Chondrocyte (in vitro differentiated cells): ENCODE measurements around the gene PRICKLE1. TPM values are rescaled to one million over a fixed set of nuclear protein-coding genes. Genes with fewer than 3 reads are reported as not detected.

ENCODE experiments used
- DNase-seq: peaks from one replicate; pipeline ENCODE4 v3.0.0; 2021; ENCODE audit warnings: mixed read lengths, low spot score
- H3K27ac Mint-ChIP-seq: one replicate; pipeline ENCODE4 v1.8.0; 2021; ENCODE audit warnings: mild to moderate bottlenecking, moderate library complexity, mixed read lengths; ENCODE audit not compliant: unreplicated experiment
- H3K27me3 Mint-ChIP-seq: 2 replicates; pipeline ENCODE4 v1.8.0; 2021; ENCODE audit warnings: low read depth, mixed read lengths
- H3K36me3 Mint-ChIP-seq: 2 replicates; pipeline ENCODE4 v1.8.0; 2021; ENCODE audit warnings: low read depth, mixed read lengths
- H3K4me1 Mint-ChIP-seq: 2 replicates; pipeline ENCODE4 v1.8.0; 2021; ENCODE audit warnings: low read depth, mild to moderate bottlenecking, mixed read lengths
- H3K4me3 Mint-ChIP-seq: one replicate; pipeline ENCODE4 v1.8.0; 2021; ENCODE audit warnings: mild to moderate bottlenecking, moderate library complexity, mixed read lengths; ENCODE audit not compliant: unreplicated experiment
- H3K9me3 Mint-ChIP-seq: 2 replicates; pipeline ENCODE4 v1.8.0; 2021; ENCODE audit warnings: low read depth, mixed read lengths
- total RNA-seq: library from RNA; stranded (reverse); gene quantifications from 3 replicates; pipeline ENCODE4 v1.2.1, GENCODE V29; 2021
- TF ChIP-seq, protein P1 (sequence below): fragments of 200-600 bp; sonication (generic); IDR thresholded peaks from 2 replicates; pipeline ENCODE4 v1.5.0; 2021; ENCODE audit warnings: antibody characterized with exemption, mild to moderate bottlenecking, moderate library complexity

PRICKLE1 gene
- total RNA-seq, 1 donor from 2014 or later, result 32.0 TPM

DNA sequence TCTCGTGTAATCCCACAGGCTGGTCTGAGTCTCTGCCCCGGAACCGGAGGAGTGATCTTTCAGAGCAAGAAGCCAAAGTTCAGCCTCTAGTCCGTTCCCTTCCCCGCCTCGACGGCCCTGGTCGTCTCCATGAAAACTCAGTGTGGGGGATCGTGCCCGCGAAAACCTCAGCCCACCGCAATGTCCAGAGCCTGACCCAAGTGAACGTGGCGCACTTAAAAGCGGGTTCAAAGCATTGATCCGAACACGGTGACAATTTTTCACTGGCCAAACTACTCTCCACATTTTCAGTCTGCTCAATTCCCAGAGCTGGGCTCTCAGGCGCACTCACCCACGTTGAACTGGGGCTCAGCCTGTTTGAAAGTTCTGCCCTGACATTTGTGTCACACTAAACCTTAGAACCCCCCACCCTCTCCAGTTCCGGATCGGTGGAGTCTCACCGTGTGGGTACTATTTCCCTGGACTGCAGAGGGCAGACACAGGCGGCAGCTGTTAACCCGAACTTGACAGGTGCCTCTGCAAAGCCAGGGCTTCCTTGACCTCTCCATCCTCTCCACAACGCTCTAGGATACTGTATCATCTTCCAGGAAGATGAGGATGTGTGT, 886 bp upstream of the PRICKLE1 start:
- H3K9me3 Mint-ChIP-seq, result no peaks in the 10 kb centered on the region
- TF ChIP-seq, protein P1, sequence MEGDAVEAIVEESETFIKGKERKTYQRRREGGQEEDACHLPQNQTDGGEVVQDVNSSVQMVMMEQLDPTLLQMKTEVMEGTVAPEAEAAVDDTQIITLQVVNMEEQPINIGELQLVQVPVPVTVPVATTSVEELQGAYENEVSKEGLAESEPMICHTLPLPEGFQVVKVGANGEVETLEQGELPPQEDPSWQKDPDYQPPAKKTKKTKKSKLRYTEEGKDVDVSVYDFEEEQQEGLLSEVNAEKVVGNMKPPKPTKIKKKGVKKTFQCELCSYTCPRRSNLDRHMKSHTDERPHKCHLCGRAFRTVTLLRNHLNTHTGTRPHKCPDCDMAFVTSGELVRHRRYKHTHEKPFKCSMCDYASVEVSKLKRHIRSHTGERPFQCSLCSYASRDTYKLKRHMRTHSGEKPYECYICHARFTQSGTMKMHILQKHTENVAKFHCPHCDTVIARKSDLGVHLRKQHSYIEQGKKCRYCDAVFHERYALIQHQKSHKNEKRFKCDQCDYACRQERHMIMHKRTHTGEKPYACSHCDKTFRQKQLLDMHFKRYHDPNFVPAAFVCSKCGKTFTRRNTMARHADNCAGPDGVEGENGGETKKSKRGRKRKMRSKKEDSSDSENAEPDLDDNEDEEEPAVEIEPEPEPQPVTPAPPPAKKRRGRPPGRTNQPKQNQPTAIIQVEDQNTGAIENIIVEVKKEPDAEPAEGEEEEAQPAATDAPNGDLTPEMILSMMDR, result peak; percentile 56
- peaks cover 38% of the 10 kb centered on the region for H3K4me1 Mint-ChIP-seq
- no peaks in the 10 kb centered on the region for H3K27me3 Mint-ChIP-seq
- H3K36me3 Mint-ChIP-seq, result peaks cover 1% of the 10 kb centered on the region
- no peak for DNase-seq
- H3K4me3 Mint-ChIP-seq, result peak overlapping the region; percentile 79
- H3K27ac Mint-ChIP-seq, result peak overlapping the region; percentile 79

DNA sequence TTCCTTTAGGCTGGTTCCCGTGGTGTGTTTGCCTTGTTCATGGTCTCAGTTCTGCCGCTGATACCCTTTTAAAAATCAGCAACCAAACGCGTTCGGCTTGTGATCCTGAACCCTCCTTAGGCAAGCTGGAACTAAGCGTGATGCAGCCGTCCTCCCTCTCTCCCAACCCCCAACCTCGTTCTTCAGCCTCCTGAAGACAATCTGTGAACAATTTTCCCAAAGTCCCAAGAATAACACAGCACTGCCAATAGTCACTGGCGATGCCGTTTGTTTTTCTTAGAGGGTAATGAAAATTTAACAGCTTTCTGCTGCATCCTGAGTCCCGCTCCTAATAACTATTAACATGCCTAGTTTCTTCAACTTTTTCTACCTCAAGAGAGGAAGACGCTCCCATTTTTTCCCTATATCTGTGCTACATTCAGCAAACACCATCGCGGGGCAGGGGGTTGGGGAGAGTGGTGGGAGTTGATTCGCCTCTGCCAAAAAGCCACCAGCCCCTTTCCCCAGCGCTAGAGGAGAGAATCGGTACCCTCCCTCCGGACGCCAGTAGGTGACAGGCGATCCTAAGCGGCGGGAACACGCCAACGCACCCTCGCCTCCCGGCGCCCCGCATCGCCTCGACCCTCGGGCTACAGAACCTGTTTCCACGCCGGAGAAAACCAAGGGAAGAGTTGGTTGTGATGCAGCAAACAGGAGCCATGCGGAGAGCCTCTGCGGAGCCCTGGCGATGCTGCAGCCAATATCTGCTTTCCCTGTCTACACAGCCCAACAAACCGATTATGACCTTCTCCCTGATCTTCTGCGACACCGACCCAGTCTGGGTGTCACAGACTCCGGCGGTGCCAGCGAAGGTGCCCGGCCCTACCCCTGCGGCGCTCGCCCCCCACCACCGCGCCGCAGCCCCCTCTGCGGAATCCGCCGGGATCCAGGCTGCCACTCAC, 752 bp downstream of the PRICKLE1 start:
- Mint-ChIP-seq H3K4me1 (peaks cover 54% of the 10 kb centered on the region), H3K27ac (peak overlapping the region; percentile 90), H3K27me3 (no peaks in the 10 kb centered on the region), H3K36me3 (peaks cover 1% of the 10 kb centered on the region), H3K4me3 (peak overlapping the region; percentile 91), H3K9me3 (no peaks in the 10 kb centered on the region)
- DNase-seq, result no peak
- TF ChIP-seq, protein P1, result peak; percentile 83

DNA sequence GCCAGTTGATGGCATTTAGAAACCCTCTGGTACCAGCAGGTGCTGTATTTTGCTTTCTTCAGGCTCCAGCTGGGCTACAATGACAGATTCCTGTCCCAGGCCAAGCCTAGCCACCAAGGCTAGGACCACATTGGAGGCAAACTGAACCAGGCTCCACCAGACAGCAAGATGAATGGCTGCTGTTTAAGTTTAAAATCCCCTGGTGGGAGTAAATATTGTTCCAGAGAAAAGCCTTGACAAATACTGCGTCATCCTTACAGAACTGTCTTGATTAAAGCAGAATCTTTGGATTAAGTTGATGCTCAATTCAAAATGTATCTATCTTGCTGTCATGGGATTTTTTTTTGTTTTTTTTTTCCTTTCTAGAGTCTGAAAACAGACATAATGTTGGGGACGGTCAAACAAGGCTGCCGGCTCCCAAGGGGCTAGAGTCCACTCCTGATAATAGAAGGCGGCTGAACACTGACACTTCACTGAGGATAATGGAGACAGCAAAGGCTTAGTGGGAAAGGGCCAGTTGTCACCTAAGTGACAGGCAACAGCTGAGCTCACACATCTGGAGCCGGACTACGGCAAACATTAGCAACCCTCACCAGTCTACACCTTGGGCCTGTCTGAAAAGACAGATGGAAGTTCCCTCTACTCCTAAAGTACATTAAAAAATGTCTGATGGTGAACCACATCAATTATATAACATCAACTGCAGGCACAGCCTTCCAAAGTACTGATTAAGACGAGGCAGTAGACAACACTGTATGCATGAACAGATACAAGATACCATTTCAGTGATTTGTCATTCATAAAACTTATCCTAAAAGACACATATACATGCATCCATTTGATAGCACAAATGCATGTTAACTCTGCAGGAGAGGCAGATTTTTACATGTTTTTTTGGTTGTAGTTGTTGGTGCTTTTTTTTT, 1.7 kb downstream of the PRICKLE1 start:
- H3K27ac Mint-ChIP-seq, result peak overlapping the region; percentile 90
- DNase-seq, result no peak
- H3K9me3 Mint-ChIP-seq, result no peaks in the 10 kb centered on the region
- TF ChIP-seq, protein P1, result peak; percentile 29
- H3K4me1 Mint-ChIP-seq, result peaks cover 64% of the 10 kb centered on the region
- no peaks in the 10 kb centered on the region for H3K27me3 Mint-ChIP-seq
- peaks cover 1% of the 10 kb centered on the region for H3K36me3 Mint-ChIP-seq
- peak overlapping the region; percentile 91 for H3K4me3 Mint-ChIP-seq

DNA sequence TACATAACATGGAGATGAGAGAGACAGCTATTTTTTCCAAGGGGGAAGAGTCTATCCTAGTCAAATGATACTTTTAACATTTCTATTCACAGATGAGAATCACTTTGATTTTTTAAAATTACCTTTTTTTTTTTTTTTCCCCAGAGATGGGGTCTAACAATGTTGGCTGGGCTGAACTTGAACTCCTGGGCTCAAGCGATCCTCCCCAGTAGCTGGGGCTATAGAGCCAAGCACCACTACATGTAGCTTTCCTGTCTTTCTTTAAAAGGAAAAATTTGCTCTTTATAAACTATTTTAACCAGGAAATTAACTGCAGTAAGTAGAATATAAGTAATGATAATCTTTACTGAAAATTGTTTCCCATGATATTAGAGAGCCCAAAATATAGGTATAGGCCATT, 3.3 kb downstream of the PRICKLE1 start:
- H3K4me1 Mint-ChIP-seq, result peaks cover 78% of the 10 kb centered on the region
- no peak for DNase-seq
- H3K27me3 Mint-ChIP-seq, result no peaks in the 10 kb centered on the region
- peaks cover 1% of the 10 kb centered on the region for H3K36me3 Mint-ChIP-seq
- TF ChIP-seq, protein P1, result peak; percentile 61
- H3K9me3 Mint-ChIP-seq, result no peaks in the 10 kb centered on the region
- H3K27ac Mint-ChIP-seq, result peak overlapping the region; percentile 66
- peak overlapping the region; percentile 46 for H3K4me3 Mint-ChIP-seq
